Measurements from ENCODE around the gene PRKAR1B.

Gene PRKAR1B

GRCh38 chr7:646487-646886 is 80.6 kb downstream of the PRKAR1B start:
- no peaks in the 10 kb centered on the region for H3K79me2 ChIP-seq (ENCODE audit: insufficient read depth, low read length)
- no peaks in the 10 kb centered on the region for H3K4me1 ChIP-seq (ENCODE audit: insufficient read depth, low read length, severe bottlenecking)
- no peaks in the 10 kb centered on the region for H3K27me3 ChIP-seq (ENCODE audit: insufficient read depth, low read length)
- TF ChIP-seq CTCF (IDR thresholded peaks at IDR 0.05; ENCODE audit: low read length) (no peak), EZH2 (IDR thresholded peaks at IDR 0.05; ENCODE audit: borderline replicate concordance, low read length) (no peak)
- no peaks in the 10 kb centered on the region for H4K20me1 ChIP-seq (ENCODE audit: insufficient read depth, low read length)
- no peak overlapping the region for H3K4me2 ChIP-seq (ENCODE audit: low read length)
- no peak overlapping the region for H3K4me3 ChIP-seq (ENCODE audit: low read depth, low read length, poor library complexity, severe bottlenecking)
- 0 out of 2 replicates have a peak, but pooled peaks cover 2% of the 10 kb centered on the region for H3K9me3 ChIP-seq (ENCODE audit: low read length)
- no peaks in the 10 kb centered on the region for H3K9me2 ChIP-seq (ENCODE audit: low read depth, low read length)
- no peaks in the 10 kb centered on the region for H3F3A ChIP-seq (ENCODE audit: insufficient read depth, low read length)
- no peak overlapping the region for H3K27ac ChIP-seq (ENCODE audit: low read depth, low read length, poor library complexity, severe bottlenecking)
- H3K36me3 ChIP-seq (ENCODE audit: insufficient read depth, low read length), result no peaks in the 10 kb centered on the region
- H2AFZ ChIP-seq (ENCODE audit: low read length), result no peak overlapping the region
- H3K9ac ChIP-seq (ENCODE audit: low read length), result no peak overlapping the region

- H3K36me3 ChIP-seq (ENCODE audit: insufficient read depth, low read length), result no peaks in the 10 kb centered on the region
- H3F3A ChIP-seq (ENCODE audit: insufficient read depth, low read length), result no peaks in the 10 kb centered on the region
- no peaks in the 10 kb centered on the region for H3K9me2 ChIP-seq (ENCODE audit: low read depth, low read length)
- no peaks in the 10 kb centered on the region for H3K4me1 ChIP-seq (ENCODE audit: insufficient read depth, low read length, severe bottlenecking)
- no peaks in the 10 kb centered on the region for H3K79me2 ChIP-seq (ENCODE audit: insufficient read depth, low read length)
- H3K9ac ChIP-seq (ENCODE audit: low read length), result no peak overlapping the region
- H4K20me1 ChIP-seq (ENCODE audit: insufficient read depth, low read length), result no peaks in the 10 kb centered on the region
- H3K27ac ChIP-seq (ENCODE audit: low read depth, low read length, poor library complexity, severe bottlenecking), result no peak overlapping the region
- no peak for TF ChIP-seq CTCF (IDR thresholded peaks at IDR 0.05; ENCODE audit: low read length)
- no peak for TF ChIP-seq EZH2 (IDR thresholded peaks at IDR 0.05; ENCODE audit: borderline replicate concordance, low read length)
- H2AFZ ChIP-seq (ENCODE audit: low read length), result no peak overlapping the region
- H3K27me3 ChIP-seq (ENCODE audit: insufficient read depth, low read length), result no peaks in the 10 kb centered on the region
- H3K9me3 ChIP-seq (ENCODE audit: low read length), result 0 out of 2 replicates have a peak, but pooled peaks cover 2% of the 10 kb centered on the region
- no peak overlapping the region for H3K4me2 ChIP-seq (ENCODE audit: low read length)
- H3K4me3 ChIP-seq (ENCODE audit: low read depth, low read length, poor library complexity, severe bottlenecking), result no peak overlapping the region
Measured at GRCh38 chr7:645606-646005, 81.5 kb downstream of the PRKAR1B start.

GRCh38 chr7:644381-645305 is 82.4 kb downstream of the PRKAR1B start:
- no peak for TF ChIP-seq CTCF (IDR thresholded peaks at IDR 0.05; ENCODE audit: low read length)
- no peak for TF ChIP-seq EZH2 (IDR thresholded peaks at IDR 0.05; ENCODE audit: borderline replicate concordance, low read length)
- H2AFZ ChIP-seq (ENCODE audit: low read length), result no peak overlapping the region
- no peak overlapping the region for H3K4me2 ChIP-seq (ENCODE audit: low read length)
- no peaks in the 10 kb centered on the region for H4K20me1 ChIP-seq (ENCODE audit: insufficient read depth, low read length)
- no peaks in the 10 kb centered on the region for H3K4me1 ChIP-seq (ENCODE audit: insufficient read depth, low read length, severe bottlenecking)
- 0 out of 2 replicates have a peak, but pooled peaks cover 2% of the 10 kb centered on the region for H3K9me3 ChIP-seq (ENCODE audit: low read length)
- no peak overlapping the region for H3K27ac ChIP-seq (ENCODE audit: low read depth, low read length, poor library complexity, severe bottlenecking)
- no peak overlapping the region for H3K4me3 ChIP-seq (ENCODE audit: low read depth, low read length, poor library complexity, severe bottlenecking)
- no peak overlapping the region for H3K9ac ChIP-seq (ENCODE audit: low read length)
- H3K36me3 ChIP-seq (ENCODE audit: insufficient read depth, low read length), result no peaks in the 10 kb centered on the region
- no peaks in the 10 kb centered on the region for H3K9me2 ChIP-seq (ENCODE audit: low read depth, low read length)
- no peaks in the 10 kb centered on the region for H3F3A ChIP-seq (ENCODE audit: insufficient read depth, low read length)
- H3K79me2 ChIP-seq (ENCODE audit: insufficient read depth, low read length), result no peaks in the 10 kb centered on the region
- no peaks in the 10 kb centered on the region for H3K27me3 ChIP-seq (ENCODE audit: insufficient read depth, low read length)

All from OCI-LY1 (cell line).